K562 (cell line): ENCODE results near the gene SELENOI. TPM values are rescaled to one million over a fixed set of nuclear protein-coding genes. Genes with fewer than 3 reads are reported as not detected.
A peak's percentile ranks its signal among the peaks of the same experiment; 100 is the strongest.

Source experiments
- ATAC-seq: fragments of 200-7000 bp; cut with Tn5 transposase; 3 replicates; pipeline ENCODE4 v1.9.1; 2020; ENCODE audit warnings: moderate library complexity
- BruUV-seq: library from RNA; stranded (reverse); fragments of 400-500 nt; replicated peaks from 2 replicates; lab custom pipeline; 2021; lab: Mats Ljungman, UMichigan
- CTCF ChIA-PET: fragments of 300-600 bp; formaldehyde crosslinking; extraction: SDS; loops from one replicate; lab custom pipeline; 2021; ENCODE audit warnings: low intra/inter-chr PET ratio; lab: Yijun Ruan, JAX
- POLR2A ChIA-PET: fragments of 300-600, 350-650 bp; sonication (Branson Sonifier 250); formaldehyde crosslinking; extraction: SDS; loops from one replicate; lab custom pipeline; 2021; ENCODE audit warnings: antibody characterized with exemption, inconsistent platforms; lab: Yijun Ruan, JAX
- DNase-seq, 4 experiments: peaks; one replicate each; pipeline versions ENCODE4 v3.0.0 to v3.0.0-alpha.2; 2011 to 2018; ENCODE audit warnings: low spot score in 3 of 4, mixed read lengths in 3 of 4; ENCODE audit errors: extremely low read depth in 1 of 4
- FAIRE-seq: peaks from 2 replicates; lab custom pipeline; 2011; peaks lifted over from hg19 to GRCh38; lab: Jason Lieb, UNC
- H2AFZ ChIP-seq: 2 replicates; pipeline ENCODE4 v1.6.0; 2011; ENCODE audit warnings: low read depth, low read length, control low read depth, inconsistent platforms
- H3K27ac ChIP-seq: fragments of 200-600 bp; 3 replicates; pipeline ENCODE4 v1.8.0; 2011; ENCODE audit warnings: low read depth, mild to moderate bottlenecking, control low read depth, inconsistent platforms, low read length, moderate library complexity, mixed read lengths; ENCODE audit errors: extremely low read depth
- H3K27me3 ChIP-seq, 2 experiments: fragments of 300-600 bp in 1 of 2; 2 replicates in 1 of 2; 3 replicates in 1 of 2; pipeline versions ENCODE4 v1.6.0 to v1.8.0; 2011; ENCODE audit warnings: inconsistent platforms in 2 of 2, low read length in 2 of 2, mild to moderate bottlenecking in 1 of 2, mixed read lengths in 1 of 2, moderate library complexity in 1 of 2; ENCODE audit not compliant: control insufficient read depth in 2 of 2, insufficient read depth in 2 of 2
- H3K36me3 ChIP-seq: fragments of 300-600 bp; 3 replicates; pipeline ENCODE4 v1.8.0; 2011; ENCODE audit warnings: mild to moderate bottlenecking, low read length, inconsistent platforms; ENCODE audit not compliant: control insufficient read depth, insufficient read depth
- H3K4me1 ChIP-seq, 2 experiments: fragments of 200-600 bp in 1 of 2; replicated peaks in 1 of 2; 2 replicates in 1 of 2; 3 replicates in 1 of 2; pipeline versions ENCODE4 v1.5.1 to v1.8.0; 2011; ENCODE audit warnings: inconsistent platforms in 2 of 2, low read length in 2 of 2, mild to moderate bottlenecking in 1 of 2, mixed read lengths in 1 of 2, moderate library complexity in 1 of 2; ENCODE audit not compliant: control insufficient read depth in 2 of 2, insufficient read depth in 2 of 2
- H3K4me2 ChIP-seq: 2 replicates; pipeline ENCODE4 v1.6.1; 2011; ENCODE audit warnings: low read length, control low read depth, inconsistent platforms, mixed read lengths; ENCODE audit not compliant: insufficient read depth
- H3K4me3 ChIP-seq: fragments of 200-600 bp; sonication (generic), shearing (Covaris generic); 2 replicates; pipeline ENCODE4 v1.5.1; 2016; ENCODE audit warnings: control low read depth, inconsistent platforms
- H3K79me2 ChIP-seq: fragments of 200-600 bp; 3 replicates; pipeline ENCODE4 v1.8.0; 2011; ENCODE audit warnings: low read length, inconsistent platforms; ENCODE audit not compliant: control insufficient read depth, insufficient read depth
- H3K9ac ChIP-seq, 2 experiments: 2 replicates each; pipeline versions ENCODE4 v1.6.0 to v1.6.1; 2011; ENCODE audit warnings: low read depth in 2 of 2, low read length in 2 of 2, control low read depth in 1 of 2, inconsistent platforms in 1 of 2, mild to moderate bottlenecking in 1 of 2, mixed read lengths in 1 of 2; ENCODE audit not compliant: insufficient read depth in 1 of 2
- H3K9me1 ChIP-seq: one replicate; pipeline ENCODE4 v1.6.0; 2011; ENCODE audit warnings: inconsistent platforms, mild to moderate bottlenecking, low read length, moderate library complexity; ENCODE audit not compliant: control insufficient read depth, insufficient read depth
- H3K9me3 ChIP-seq: replicated peaks from 2 replicates; pipeline ENCODE4 v1.5.1; 2011; ENCODE audit warnings: low read depth, low read length, inconsistent platforms; ENCODE audit not compliant: control insufficient read depth, insufficient read depth
- H4K20me1 ChIP-seq: replicated peaks from 2 replicates; pipeline ENCODE4 v1.6.1; 2011; ENCODE audit warnings: low read length, inconsistent platforms, mixed read lengths; ENCODE audit not compliant: control insufficient read depth, insufficient read depth
- CTBP1 ChIP-seq: fragments of 450-650 bp; IDR thresholded peaks from 2 replicates; pipeline ENCODE4 v1.6.1; 2016; ENCODE audit warnings: borderline replicate concordance
- TFE3 ChIP-seq: fragments of 450-650 bp; formaldehyde crosslinking; IDR thresholded peaks from 2 replicates; pipeline ENCODE4 v1.4.0; 2020; ENCODE audit warnings: mild to moderate bottlenecking, mixed read lengths
- WGBS: fragments of 100-300 bp; shearing (Covaris generic); methylation state at CpG from one replicate; pipeline ENCODE4 v1.1.6; 2016; ENCODE audit warnings: low coverage, mixed read lengths; ENCODE audit not compliant: insufficient coverage; ENCODE audit errors: missing lambda C conversion rate; 5-methylcytosine and 5-hydroxymethylcytosine counted together
- in situ Hi-C: fragments of 300-500 bp; cut with MboI; formaldehyde crosslinking; loops from 4 replicates; pipeline ENCODE4 v1.15.0; 2018; ENCODE audit warnings: inconsistent platforms, mixed read lengths
- intact Hi-C: fragments of 100-400 bp; cut with micrococcal nuclease; formaldehyde crosslinking; loops from 2 replicates; pipeline ENCODE4 v1.14.2; 2022
- polyA plus RNA-seq, 8 experiments: library from polyadenylated mRNA; depleted of rRNA in 4 of 8; stranded (reverse) in 5 of 8; unstranded in 3 of 8; fragments of >200 nt; fragmentation: Nextera tagmentation in 2 of 8; fragmentation: Illumina TruSeq in 1 of 8; extraction: Ambion mirVana in 2 of 8; extraction: Trizol in 1 of 8; gene quantifications; 2 replicates each; pipeline versions ENCODE4 v1.2.1 to v1.2.3, GENCODE V29; 2011 to 2014; ENCODE audit warnings: inconsistent platforms in 1 of 8, missing spikeins in 1 of 8
- total RNA-seq, 7 experiments: library from RNA; depleted of rRNA in 6 of 7; stranded (reverse); fragments of >200 nt in 6 of 7; fragmentation: Illumina TruSeq in 2 of 7; extraction: Trizol in 2 of 7; gene quantifications; 2 replicates each; pipeline versions ENCODE4 v1.2.1 to v1.2.3, GENCODE V29; 2011 to 2021; ENCODE audit warnings: low replicate concordance in 1 of 7

The SELENOI gene
- total and polyA plus RNA-seq, 9 of the 15 experiments (the other 6 are each of a cell fraction or from before 2014, with no cell fraction given): 9.6 to 46.9 (median 24.4) TPM

- 50% methylated on average over 5 of the region's 5 CpGs for WGBS
- CTCF ChIA-PET: no interaction called here
- in situ Hi-C loops: no loop called here
These were observed 76.0 kb downstream of the SELENOI start for GRCh38 chr2:26421961-26422360.

More at GRCh38 chr2:26421961-26422360, 76.0 kb downstream of the SELENOI start:
- H3K4me2 ChIP-seq: no peak overlapping the region
- no peaks in the 10 kb centered on the region for H3K9me1 ChIP-seq
- DNase-seq: no peak
- no peak overlapping the region for H3K27ac ChIP-seq
- intact Hi-C loops: no loop called here
- H2AFZ ChIP-seq: no peak overlapping the region
- H3K36me3 ChIP-seq: no peaks in the 10 kb centered on the region
- H3K79me2 ChIP-seq: no peaks in the 10 kb centered on the region
- H4K20me1 ChIP-seq: no peaks in the 10 kb centered on the region
- no peak for ATAC-seq
- TF ChIP-seq TFE3 (CRISPR knock-in tag) (peak; percentile 38), CTBP1 (no peak)
- POLR2A ChIA-PET: interaction anchor here (0.7 to 1.6 kb wide), 2 partner anchors 9 to 64 kb away, joined by 3 read pairs; no protein-coding TSS in a partner anchor
- H3K9ac ChIP-seq: no peak overlapping the region
- H3K4me3 ChIP-seq: no peak overlapping the region
- H3K27me3 ChIP-seq: no peaks in the 10 kb centered on the region
- H3K4me1 ChIP-seq: no peaks in the 10 kb centered on the region; a peak in 1 of 5 replicates
- FAIRE-seq: no peak
- BruUV-seq: no TSS peak
- no peaks in the 10 kb centered on the region for H3K9me3 ChIP-seq
